Right lobe of liver (tissue), 6 donors: ENCODE data around the gene MAMSTR. TPM values are rescaled to one million over a fixed set of nuclear protein-coding genes. Genes with fewer than 3 reads are reported as not detected.

Experiments
- ATAC-seq, 4 donors: fragments of 200-7000 bp; cut with Tn5 transposase; one replicate each; pipeline ENCODE4 v1.9.1; 2020; ENCODE audit warnings: mild to moderate bottlenecking in 4 of 4, moderate library complexity in 4 of 4
- DNase-seq, 3 donors: peaks; one replicate each; pipeline ENCODE4 v3.0.0-alpha.2; 2020
- H3K27ac ChIP-seq, 3 donors: fragments of 200-600 bp; one replicate each; pipeline ENCODE4 v1.8.0; 2022
- H3K27me3 ChIP-seq, 2 donors: fragments of 200-600 bp; one replicate each; pipeline ENCODE4 v1.8.0; 2022
- H3K36me3 ChIP-seq, 4 donors: fragments of 200-600 bp; sonication (generic) in 1 of 4; one replicate each; pipeline versions ENCODE4 v1.5.1 to v1.8.0; 2017 to 2022; ENCODE audit warnings: control low read depth in 1 of 4
- H3K4me1 ChIP-seq, 4 donors: fragments of 200-600 bp; sonication (generic) in 1 of 4; one replicate each; pipeline versions ENCODE4 v1.5.1 to v1.8.0; 2017 to 2022; ENCODE audit warnings: control low read depth in 1 of 4
- H3K4me3 ChIP-seq, 3 donors: fragments of 200-600 bp; one replicate each; pipeline ENCODE4 v1.8.0; 2022
- H3K9me3 ChIP-seq, 4 donors: fragments of 200-600 bp; sonication (generic) in 1 of 4; one replicate each; pipeline versions ENCODE4 v1.5.1 to v1.8.0; 2017 to 2022; ENCODE audit warnings: control low read depth in 1 of 4
- CTCF ChIP-seq, 4 donors: fragments of 200-600 bp in 3 of 4; fragments of 450-650 bp in 1 of 4; IDR thresholded peaks; one replicate each; pipeline versions ENCODE4 v1.5.1 to v1.8.0; 2016 to 2022; ENCODE audit warnings: antibody characterized with exemption in 4 of 4, mild to moderate bottlenecking in 2 of 4
- POLR2A ChIP-seq: fragments of 450-650 bp; IDR thresholded peaks from one replicate; pipeline ENCODE4 v1.6.1; 2017; ENCODE audit warnings: antibody characterized with exemption, mild to moderate bottlenecking
- WGBS: methylation state at CpG from one replicate; pipeline ENCODE4 v1.1.6; 2018; ENCODE audit warnings: low coverage, low lambda C conversion rate; ENCODE audit not compliant: insufficient coverage; ENCODE audit errors: missing lambda C conversion rate; 5-methylcytosine and 5-hydroxymethylcytosine counted together
- intact Hi-C, 2 donors: fragments of 100-400 bp; cut with DNase I; formaldehyde crosslinking; loops; one replicate each; pipeline versions ENCODE4 v1.11.2 to v1.14.1; 2022
- total RNA-seq, 6 experiments: library from RNA; depleted of rRNA in 2 of 6; stranded (reverse); fragments of >200 nt in 2 of 6; fragmentation: NEBNext Ultra II Directional in 3 of 6; extraction: Animal tissue kit (Norgen Biotek cat#: 25700) in 3 of 6; gene quantifications; one replicate each; pipeline versions ENCODE4 v1.1.0 to v1.2.4, GENCODE V29; 2016 to 2023
- donor health status: DM: no; HTN: yes; CAD: no.
- donor health status: DM: no; HTN: no; CAD: no.
- donor health status: DM: no; HTN: no; CAD: no.
- donor health status: DM: no; HTN: yes; CAD: no.
- donor health status: DM: no; HTN: yes; CAD: no.

MAMSTR gene
- total RNA-seq, 6 experiments from 2014 or later = 0.22 to 0.37 (median 0.24) TPM; not detected in 1

- H3K36me3 ChIP-seq = no peaks in the 10 kb centered on the region
- H3K9me3 ChIP-seq = no peaks in the 10 kb centered on the region
- DNase-seq (no peak), ATAC-seq (no peak)
- 57% methylated on average over 7 of the region's 24 CpGs for WGBS
- no peak overlapping the region for H3K27ac ChIP-seq
- H3K27me3 ChIP-seq = no peaks in the 10 kb centered on the region
- TF ChIP-seq POLR2A (no peak), CTCF (IDR thresholded peaks at IDR 0.05) (no peak)
- H3K4me3 ChIP-seq = no peak overlapping the region
- H3K4me1 ChIP-seq = peaks cover 0 to 3% (median 0%) of the 10 kb centered on the region in 4 donors
- intact Hi-C loops = no loop called here
Measured at GRCh38 chr19:48716562-48717291, 2.8 kb downstream of the MAMSTR start.

GRCh38 chr19:48715681-48716171 lies 3.8 kb downstream of the MAMSTR start:
- no peak overlapping the region for H3K27ac ChIP-seq
- intact Hi-C loops = no loop called here

GRCh38 chr19:48714759-48715675 lies 4.5 kb downstream of the MAMSTR start:
- Histone ChIP-seq H3K27me3 (no peaks in the 10 kb centered on the region), H3K9me3 (no peaks in the 10 kb centered on the region), H3K27ac (peak overlapping the region; percentile 44 to 72 (median 59)), H3K4me1 (peaks cover 0 to 3% (median 0%) of the 10 kb centered on the region in 4 donors), H3K36me3 (no peaks in the 10 kb centered on the region), H3K4me3 (peak overlapping the region; percentile 36 to 52 (median 51))
- intact Hi-C loops = no loop called here
- WGBS = 24% methylated on average over 11 of the region's 26 CpGs
- TF ChIP-seq POLR2A = no peak
- no peak for TF ChIP-seq CTCF (IDR thresholded peaks at IDR 0.05)
- ATAC-seq (no peak), DNase-seq (no peak)

More at GRCh38 chr19:48715681-48716171, 3.8 kb downstream of the MAMSTR start:
- ATAC-seq = no peak
- no peaks in the 10 kb centered on the region for H3K27me3 ChIP-seq
- no peaks in the 10 kb centered on the region for H3K36me3 ChIP-seq
- 92% methylated on average over 6 of the region's 19 CpGs for WGBS
- H3K4me1 ChIP-seq = peaks cover 0 to 3% (median 0%) of the 10 kb centered on the region in 4 donors
- no peak for DNase-seq
- no peak for TF ChIP-seq POLR2A
- TF ChIP-seq CTCF (IDR thresholded peaks at IDR 0.05) = no peak
- no peaks in the 10 kb centered on the region for H3K9me3 ChIP-seq
- no peak overlapping the region for H3K4me3 ChIP-seq

- peak; percentile 60 for TF ChIP-seq POLR2A
- peak in 1 of 4 donors; percentile 18 for TF ChIP-seq CTCF (IDR thresholded peaks at IDR 0.05)
- Histone ChIP-seq H3K27ac (peak overlapping the region; percentile 44 to 72 (median 59)), H3K9me3 (no peaks in the 10 kb centered on the region), H3K4me1 (peaks cover 0 to 3% (median 0%) of the 10 kb centered on the region in 4 donors), H3K4me3 (peak overlapping the region; percentile 54 to 68 (median 62)), H3K36me3 (no peaks in the 10 kb centered on the region), H3K27me3 (no peaks in the 10 kb centered on the region)
- ATAC-seq = peak; percentile 90 to 95 (median 93)
- peak; percentile 99 for DNase-seq
- intact Hi-C loops = no loop called here
- whole genome bisulfite sequencing = under 1% methylated on average over 51 of the region's 67 CpGs
Measured at GRCh38 chr19:48713864-48714755, 5.4 kb downstream of the MAMSTR start.
